Skeletal muscle satellite cell (primary cell): ENCODE results near the gene PFDN5.
A peak's percentile ranks its signal among the peaks of the same experiment; 100 is the strongest.

Experiments
- H3K27me3 ChIP-seq: 2 replicates; pipeline ENCODE4 v1.7.0; 2013; ENCODE audit warnings: low read length; ENCODE audit not compliant: control insufficient read depth, insufficient read depth
- H3K36me3 ChIP-seq: 2 replicates; pipeline ENCODE4 v1.7.0; 2013; ENCODE audit warnings: mild to moderate bottlenecking, control low read depth, low read length; ENCODE audit not compliant: insufficient read depth
- H3K4me1 ChIP-seq: 2 replicates; pipeline ENCODE4 v1.7.0; 2013; ENCODE audit warnings: low read length; ENCODE audit not compliant: control insufficient read depth, insufficient read depth
- H3K4me2 ChIP-seq: 2 replicates; pipeline ENCODE4 v1.7.0; 2013; ENCODE audit warnings: mild to moderate bottlenecking, low read length
- H3K4me3 ChIP-seq: 2 replicates; pipeline ENCODE4 v1.7.0; 2013; ENCODE audit warnings: low read length
- H3K9ac ChIP-seq: 2 replicates; pipeline ENCODE4 v1.7.0; 2013; ENCODE audit warnings: mild to moderate bottlenecking, low read depth, low read length, moderate library complexity
- H3K9me3 ChIP-seq: replicated peaks from 2 replicates; pipeline ENCODE4 v1.7.0; 2013; ENCODE audit warnings: mild to moderate bottlenecking, control low read depth, low read length

PFDN5 gene

DNA sequence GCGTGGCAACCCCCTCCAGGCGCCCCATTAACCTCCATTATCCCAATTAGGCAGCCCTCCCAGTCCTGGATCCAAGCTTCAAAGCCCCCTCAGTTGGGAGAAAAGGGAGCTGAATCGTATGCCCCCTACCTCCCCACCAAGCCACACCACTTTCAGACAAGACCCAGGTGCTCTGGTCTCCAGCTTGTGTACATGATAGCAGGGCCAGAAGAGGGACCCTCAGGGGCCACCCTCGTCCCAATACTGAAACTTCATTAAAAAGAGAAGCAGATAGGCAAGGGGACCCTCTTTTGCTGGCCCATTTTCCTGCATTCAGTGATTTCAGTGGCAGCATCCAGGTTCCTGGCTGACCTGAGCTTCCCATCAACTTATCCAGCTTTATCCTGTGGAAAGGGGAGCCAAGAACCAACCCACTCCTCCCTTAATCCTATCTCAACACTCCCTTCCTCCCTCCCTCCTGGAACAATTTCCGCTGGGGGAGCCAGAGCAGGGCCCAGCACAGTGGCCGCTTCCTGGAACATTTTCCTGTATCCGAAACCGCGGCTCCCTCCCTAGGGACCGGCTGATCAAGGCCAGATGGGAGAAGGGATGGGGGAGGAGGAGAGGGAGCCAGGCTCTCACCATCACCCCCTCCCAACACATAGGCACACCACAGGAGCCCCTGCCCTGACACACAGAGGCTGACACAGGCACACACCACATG, 50.3 kb downstream of the PFDN5 start:
- Histone ChIP-seq H3K9ac (peak overlapping the region; percentile 86), H3K27me3 (peaks cover 9% of the 10 kb centered on the region), H3K4me3 (peak overlapping the region; percentile 76), H3K4me2 (peak overlapping the region; percentile 93), H3K4me1 (peaks cover 13% of the 10 kb centered on the region), H3K9me3 (no peaks in the 10 kb centered on the region), H3K36me3 (no peaks in the 10 kb centered on the region)

DNA sequence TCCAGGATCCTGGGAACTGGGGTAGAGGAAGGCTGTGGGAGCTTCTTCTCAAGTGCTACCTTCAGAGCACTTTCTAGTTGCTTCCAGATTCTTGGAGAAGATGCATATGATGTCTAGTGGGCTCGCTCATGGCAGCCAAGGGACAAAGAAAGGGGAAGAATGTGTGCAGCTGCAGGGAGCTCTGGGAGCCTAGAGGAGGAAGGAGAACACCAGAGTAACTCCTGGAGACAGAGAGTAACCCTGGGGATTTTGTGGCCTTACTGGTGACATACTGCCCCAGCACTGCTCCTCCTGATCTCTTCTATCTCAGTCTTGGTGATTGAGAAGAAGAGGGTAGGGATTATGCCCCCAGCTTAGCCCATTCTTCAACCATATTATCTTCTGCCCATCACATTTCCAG, 51.1 kb downstream of the PFDN5 start:
- H3K4me3 ChIP-seq, result no peak overlapping the region
- H3K9me3 ChIP-seq, result no peaks in the 10 kb centered on the region
- peaks cover 13% of the 10 kb centered on the region for H3K4me1 ChIP-seq
- peaks cover under 1% of the 10 kb centered on the region for H3K27me3 ChIP-seq
- H3K36me3 ChIP-seq, result no peaks in the 10 kb centered on the region
- H3K9ac ChIP-seq, result no peak overlapping the region
- no peak overlapping the region for H3K4me2 ChIP-seq

DNA sequence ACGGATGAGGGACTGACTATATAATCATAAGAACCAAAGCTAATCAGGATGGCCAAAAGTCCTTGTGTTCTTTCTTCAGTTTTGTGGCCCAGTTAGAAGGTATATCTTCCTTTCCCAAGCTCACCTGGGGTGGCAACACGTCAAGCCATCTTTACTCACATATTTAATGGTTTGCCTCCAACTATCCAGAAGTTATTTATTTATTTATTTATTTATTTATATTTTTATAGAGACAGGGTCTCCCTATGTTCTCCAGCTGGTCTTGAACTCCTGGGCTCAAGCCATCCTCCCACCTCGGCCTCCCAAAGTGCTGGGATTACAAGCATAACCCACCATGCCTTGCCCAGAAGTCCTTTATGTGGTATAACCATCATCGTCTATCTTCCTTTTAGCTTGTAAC, 52.6 kb downstream of the PFDN5 start:
- Histone ChIP-seq H3K9me3 (no peaks in the 10 kb centered on the region), H3K4me1 (peaks cover 13% of the 10 kb centered on the region), H3K36me3 (no peaks in the 10 kb centered on the region), H3K27me3 (no peaks in the 10 kb centered on the region), H3K4me2 (no peak overlapping the region), H3K9ac (no peak overlapping the region), H3K4me3 (no peak overlapping the region)
